Fibroblast of peridontal ligament (primary cell): Measurements from ENCODE around the gene USP48.

ENCODE experiments used
- DNase-seq: peaks from one replicate; pipeline ENCODE4 v3.0.0-alpha.2; 2010; ENCODE audit errors: extremely low read depth

The USP48 gene

GRCh38 chr1:21669258-21670058, 113.5 kb downstream of the USP48 start, which contains the start of gene RAP1GAP:
Gene RAP1GAP, minus strand, starts transcription at chr1:21669357. Its CDS starts 49,325 bp downstream, at chr1:21620032.
- DNase-seq, result no peak

GRCh38 chr1:21668951-21669257, 114.0 kb downstream of the USP48 start:
- DNase-seq, result no peak

DNA sequence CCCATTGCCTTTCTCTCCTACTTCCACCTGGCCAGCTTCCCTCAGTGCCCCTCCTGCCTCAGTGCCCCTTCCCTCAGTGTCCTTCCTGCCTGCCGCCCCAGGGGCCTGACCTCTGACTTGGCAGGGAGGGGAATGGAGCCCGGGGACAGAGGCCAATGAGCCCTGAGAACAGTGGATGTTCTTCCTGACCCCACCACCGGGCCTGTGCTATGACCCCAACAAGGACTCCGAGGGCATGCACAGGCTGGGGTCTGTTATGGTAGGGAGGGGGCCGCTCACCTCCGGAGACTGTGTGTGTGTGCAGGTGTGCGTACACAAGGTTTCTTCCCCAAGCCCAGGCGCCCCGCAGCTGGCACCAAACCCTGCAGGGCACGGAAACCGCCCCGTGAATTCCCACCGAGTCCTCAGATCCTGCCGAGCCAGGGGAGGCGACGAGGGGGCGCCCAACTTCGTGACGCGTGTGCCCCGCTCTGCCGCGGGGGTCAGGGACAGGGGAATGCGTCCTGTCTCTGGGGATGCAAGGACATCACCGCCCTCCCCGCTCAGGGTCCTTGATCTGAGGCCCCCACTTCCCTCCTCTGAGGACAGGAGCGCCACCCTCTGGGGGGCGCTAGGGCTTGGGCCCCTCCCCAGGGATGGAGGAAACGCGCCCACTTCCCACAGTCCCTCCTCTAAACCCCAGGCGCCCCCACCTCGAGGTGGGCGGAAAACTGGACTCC, 114.6 kb downstream of the USP48 start:
- no peak for DNase-seq

DNA sequence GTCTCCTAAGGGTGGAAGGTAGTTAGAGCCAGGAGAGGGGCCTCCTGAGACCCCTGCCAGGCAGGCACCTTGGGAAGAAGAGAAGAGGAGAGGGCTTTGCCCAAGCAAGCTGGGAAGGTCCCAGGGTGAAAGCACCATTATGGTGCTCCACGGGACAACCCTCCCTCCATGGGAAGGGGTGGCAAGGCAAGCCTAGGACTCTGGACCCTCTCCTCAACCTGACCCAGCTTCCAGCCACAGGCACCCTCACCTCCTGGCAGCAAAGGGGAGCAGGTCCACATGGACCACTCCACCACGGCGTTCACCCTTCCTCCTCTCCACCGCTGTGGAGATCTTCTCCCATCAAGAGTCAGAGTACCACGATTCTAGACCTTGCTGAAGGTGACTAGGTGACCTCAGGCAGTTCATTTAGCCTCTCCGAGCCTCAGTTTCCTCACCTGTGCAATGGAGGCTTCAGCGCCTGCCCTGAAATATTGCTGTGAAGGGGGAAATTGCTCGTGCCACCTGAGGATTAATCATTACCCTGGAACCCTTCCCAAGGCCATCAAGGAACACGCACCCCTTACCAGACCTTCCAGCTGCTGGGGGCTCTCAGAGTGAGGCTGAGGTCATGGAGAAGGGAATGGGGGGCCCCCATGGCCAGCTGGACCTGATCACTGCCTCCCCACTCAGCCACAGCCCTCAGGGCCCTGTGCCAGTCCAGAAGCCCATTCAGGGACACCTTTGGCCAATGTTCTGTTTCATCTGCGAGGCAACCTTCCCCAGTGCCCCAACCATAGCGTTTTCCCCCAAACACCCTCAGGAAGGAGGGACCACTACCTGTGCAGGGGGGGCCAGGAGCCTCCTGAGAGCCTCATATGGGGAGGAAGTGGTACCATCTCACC, 115.4 kb downstream of the USP48 start:
- no peak for DNase-seq

DNA sequence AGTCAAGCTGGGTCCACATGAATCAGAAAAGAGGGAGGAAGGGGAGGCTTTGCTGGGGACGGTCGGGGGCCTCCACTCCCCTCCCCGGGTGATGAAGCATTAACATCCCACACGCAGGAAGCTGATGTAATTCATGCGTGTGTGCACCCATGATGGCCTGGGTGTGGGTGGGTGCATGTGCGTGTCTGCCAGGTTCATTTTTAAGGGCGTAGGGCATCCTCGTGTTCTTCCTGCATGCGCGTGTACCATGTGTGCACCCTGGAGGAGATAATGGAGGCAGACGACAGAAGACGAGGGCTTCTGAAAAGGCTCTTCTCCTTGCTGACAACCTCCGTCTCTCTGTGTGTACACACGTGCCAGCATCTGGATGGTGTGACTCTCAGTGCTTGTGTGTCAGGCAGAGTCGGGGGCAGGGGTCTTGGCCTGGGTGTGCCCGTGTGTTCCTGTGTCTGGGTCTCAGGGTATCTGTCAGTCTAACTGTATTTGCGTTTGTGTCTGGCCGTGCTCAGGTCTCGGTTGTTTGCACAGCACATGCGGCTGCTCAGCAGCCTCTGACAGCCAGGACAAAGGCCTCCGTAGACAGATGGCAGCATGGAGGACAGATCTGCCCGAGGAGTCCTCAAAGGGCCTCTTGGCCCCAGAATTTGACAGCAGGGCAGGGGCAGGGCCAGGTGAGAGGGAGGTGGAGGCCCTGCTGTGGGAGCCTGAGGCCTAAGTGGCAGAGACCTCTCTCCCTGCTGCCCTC, 116.2 kb downstream of the USP48 start:
- no peak for DNase-seq

DNA sequence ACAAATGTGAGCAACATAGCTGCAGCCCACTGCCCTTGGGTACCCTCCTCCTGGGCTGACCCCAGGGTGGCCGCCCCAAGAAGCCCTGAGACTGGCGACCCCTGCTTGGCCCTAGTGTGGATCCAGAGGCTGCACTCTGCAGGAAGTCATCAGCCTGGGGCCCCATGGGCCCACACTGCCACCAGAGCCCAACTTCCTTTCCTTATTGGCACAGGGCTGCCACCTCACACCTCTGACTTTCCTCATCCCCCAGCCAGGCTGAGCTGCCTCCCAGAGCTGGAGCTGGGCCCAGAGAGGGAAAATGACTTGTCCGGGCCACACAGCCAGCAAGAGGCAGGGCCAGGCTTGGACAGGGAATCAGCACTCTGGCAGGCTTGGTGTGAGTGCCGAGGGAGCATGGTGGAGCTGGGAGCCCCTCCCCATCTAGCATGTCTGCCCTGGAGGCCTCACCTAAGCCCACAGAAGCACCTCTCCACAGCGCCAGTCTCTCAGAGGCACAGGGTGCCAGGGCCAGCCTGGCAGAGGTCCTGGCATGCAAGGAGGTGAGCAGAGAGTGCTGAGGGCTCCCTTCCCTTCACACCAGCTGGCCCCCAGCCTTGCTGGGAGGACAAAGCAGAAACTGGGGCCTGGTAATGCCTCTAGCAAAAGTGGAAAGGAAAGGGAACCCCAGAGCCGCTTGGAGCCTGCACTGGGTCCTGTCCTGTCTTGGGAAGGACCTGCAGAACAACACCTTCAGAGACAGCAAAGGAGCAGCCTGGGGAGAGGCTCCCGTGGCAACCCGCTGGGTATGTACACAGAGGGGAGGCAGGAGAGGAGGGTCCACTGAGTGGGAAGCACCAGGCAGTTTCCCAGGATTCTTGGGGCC, 117.0 kb downstream of the USP48 start:
- DNase-seq, result no peak

GRCh38 chr1:21664806-21665588, 118.0 kb downstream of the USP48 start:
- no peak for DNase-seq

DNA sequence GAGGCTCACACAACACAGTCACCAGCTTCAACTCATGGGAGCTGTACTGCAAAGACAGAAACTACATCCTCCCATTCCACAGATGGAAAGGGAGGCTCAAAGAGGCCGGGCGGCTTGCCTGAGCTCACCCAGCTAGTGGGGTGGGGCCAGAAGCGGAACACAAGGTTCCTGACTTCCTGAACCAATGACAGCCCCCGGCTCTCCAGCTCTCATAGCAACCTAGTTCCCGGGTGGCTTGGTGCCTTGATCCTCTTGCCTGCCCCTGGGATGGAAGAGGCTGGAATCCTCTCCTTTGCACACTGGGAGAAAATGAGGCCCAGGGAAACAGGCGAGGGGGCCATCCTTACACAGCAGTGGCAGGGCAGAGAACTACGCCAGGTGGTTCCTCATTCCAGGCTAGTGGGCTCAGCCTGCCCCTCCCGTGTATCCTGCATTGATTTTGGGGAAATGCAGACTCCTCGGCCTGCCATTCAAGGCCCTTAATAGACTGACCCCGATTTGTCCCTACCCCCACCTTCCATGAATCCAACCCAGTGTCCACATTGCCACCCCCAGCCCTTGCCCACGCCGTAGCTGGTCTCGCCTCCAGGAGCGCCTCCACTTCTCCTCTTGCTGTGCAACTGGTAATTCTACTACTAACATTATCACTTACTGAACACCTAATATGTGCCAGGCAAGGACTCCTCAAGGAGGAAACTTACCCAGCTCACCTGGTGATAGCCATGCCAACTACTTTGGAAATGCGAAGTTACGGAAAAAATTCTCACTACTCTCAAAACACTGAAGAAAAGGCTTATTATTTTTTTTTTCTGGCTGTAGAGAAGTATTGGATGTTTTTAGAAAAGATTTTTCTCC, 118.8 kb downstream of the USP48 start:
- no peak for DNase-seq

- DNase-seq, result no peak
Observed at GRCh38 chr1:21663248-21663950, 119.5 kb downstream of the USP48 start.

- DNase-seq, result no peak
Observed at GRCh38 chr1:21662426-21663247, 120.3 kb downstream of the USP48 start.

- no peak for DNase-seq
Observed at GRCh38 chr1:21661886-21662285, 121.1 kb downstream of the USP48 start.

GRCh38 chr1:21659924-21660326, 123.0 kb downstream of the USP48 start:
- no peak for DNase-seq

GRCh38 chr1:21659099-21659923, 123.6 kb downstream of the USP48 start:
- DNase-seq, result peak; percentile 39

- no peak for DNase-seq
Observed at GRCh38 chr1:21657456-21658190, 125.3 kb downstream of the USP48 start.

- no peak for DNase-seq
Observed at GRCh38 chr1:21655748-21656147, 127.2 kb downstream of the USP48 start.

GRCh38 chr1:21655259-21655658, 127.7 kb downstream of the USP48 start:
- no peak for DNase-seq
